ENCODE data around the gene RPL13A. TPM values are rescaled to one million over a fixed set of nuclear protein-coding genes. Genes with fewer than 3 reads are reported as not detected.
"Not testable (repeated sequence)": the region's sequence is repeated elsewhere in the genome, so short reads cannot be mapped to it uniquely, and the experiment has no call there.

The RPL13A gene
- total and polyA plus RNA-seq, 9 donors, result 4,396 to 5,773 (median 4,847) TPM

DNA sequence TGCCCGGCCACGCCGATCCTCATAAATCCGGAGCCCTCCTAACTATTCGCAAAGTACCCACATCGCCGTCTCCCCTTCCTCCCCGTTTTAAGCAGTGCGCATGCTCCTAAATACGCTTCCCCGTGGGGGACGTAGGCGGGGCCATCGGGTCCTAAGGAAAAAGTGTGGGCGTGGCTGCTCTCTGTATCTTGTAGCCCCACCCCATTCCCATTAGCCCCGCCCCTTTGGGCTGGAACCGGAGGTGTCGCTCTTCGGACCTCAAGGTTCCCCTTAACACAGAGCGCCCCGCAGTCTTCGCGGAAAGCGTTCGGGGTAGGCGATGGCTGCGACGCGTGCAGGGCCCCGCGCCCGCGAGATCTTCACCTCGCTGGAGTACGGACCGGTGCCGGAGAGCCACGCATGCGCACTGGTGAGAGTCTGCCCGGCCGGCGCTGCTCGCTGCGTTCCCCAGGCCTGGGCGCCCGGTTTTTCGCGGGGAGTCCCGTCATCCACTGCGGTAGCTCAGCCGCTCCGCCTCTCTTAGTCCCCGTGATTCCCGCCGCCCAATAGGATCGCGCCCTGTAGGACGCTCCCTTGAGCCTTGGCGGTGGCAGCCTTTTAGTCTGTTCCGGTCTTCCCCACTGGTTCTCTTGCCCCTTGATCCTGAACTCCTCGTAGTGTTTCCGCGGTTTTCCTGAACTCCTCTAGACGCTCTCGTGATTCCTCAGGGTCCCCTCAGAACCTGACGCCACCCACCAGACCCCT is 34.2 kb upstream of the RPL13A start, which contains the start of gene ALDH16A1:
TSS of gene ALDH16A1 (plus strand) at position 213 of the 744 bp plus-strand sequence. CDS start at position 320, 107 bp downstream.
- 0% methylated on average over 63 of the region's 66 CpGs for WGBS (ENCODE audit: insufficient coverage)
- Histone ChIP-seq H3K4me3 (ENCODE audit: low read length) (peak within 1 kb of the TSS; percentile 74), H3K36me3 (ENCODE audit: control insufficient read depth, insufficient read depth, low read length) (peaks cover 21% of the 10 kb centered on the region), H3K27me3 (ENCODE audit: control insufficient read depth, insufficient read depth, low read length) (no peaks in the 10 kb centered on the region), H3K9me3 (replicated peaks; ENCODE audit: control insufficient read depth, low read depth, low read length) (no peaks in the 10 kb centered on the region), H3K27ac (ENCODE audit: low read length) (peak within 1 kb of the TSS; percentile 98), H3K4me1 (ENCODE audit: control insufficient read depth, insufficient read depth, low read length) (peaks cover 38% of the 10 kb centered on the region)
- DNase-seq, result peak; percentile 99

- 64% methylated on average over 5 of the region's 10 CpGs for WGBS (ENCODE audit: insufficient coverage)
- no peaks in the 10 kb centered on the region for H3K9me3 ChIP-seq (replicated peaks; ENCODE audit: control insufficient read depth, low read depth, low read length)
- no peaks in the 10 kb centered on the region for H3K27me3 ChIP-seq (ENCODE audit: control insufficient read depth, insufficient read depth, low read length)
- H3K27ac ChIP-seq (ENCODE audit: low read length), result peak overlapping the region; percentile 98
- H3K4me1 ChIP-seq (ENCODE audit: control insufficient read depth, insufficient read depth, low read length), result peaks cover 32% of the 10 kb centered on the region
- peaks cover 15% of the 10 kb centered on the region for H3K36me3 ChIP-seq (ENCODE audit: control insufficient read depth, insufficient read depth, low read length)
- DNase-seq, result no peak
- H3K4me3 ChIP-seq (ENCODE audit: low read length), result peak overlapping the region; percentile 74
Measured at GRCh38 chr19:49453757-49454240, 33.6 kb upstream of the RPL13A start.

DNA sequence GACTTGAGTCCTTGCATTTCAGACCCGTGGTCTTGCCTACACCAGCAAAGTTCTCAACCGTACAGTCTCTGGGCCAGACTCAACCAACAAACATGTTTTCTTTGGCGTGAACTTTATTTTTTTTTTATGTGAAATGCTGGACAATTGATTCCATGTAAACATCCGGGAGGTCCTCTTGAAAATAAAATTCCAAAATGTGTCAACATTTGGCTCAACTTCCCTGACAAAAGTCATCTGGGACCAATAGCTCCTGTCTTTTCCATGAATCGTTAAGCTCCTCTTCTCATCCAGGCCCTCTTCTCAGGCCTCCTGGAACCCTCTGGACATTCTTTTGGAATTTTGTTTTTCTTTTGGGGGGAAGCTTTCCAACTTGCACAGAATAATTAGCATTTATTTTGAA is 31.6 kb upstream of the RPL13A start:
- Histone ChIP-seq H3K36me3 (ENCODE audit: control insufficient read depth, insufficient read depth, low read length) (peaks cover 16% of the 10 kb centered on the region), H3K4me3 (ENCODE audit: low read length) (no peak overlapping the region), H3K4me1 (ENCODE audit: control insufficient read depth, insufficient read depth, low read length) (peaks cover 27% of the 10 kb centered on the region), H3K27ac (ENCODE audit: low read length) (peak overlapping the region; percentile 88), H3K27me3 (ENCODE audit: control insufficient read depth, insufficient read depth, low read length) (no peaks in the 10 kb centered on the region), H3K9me3 (replicated peaks; ENCODE audit: control insufficient read depth, low read depth, low read length) (no peaks in the 10 kb centered on the region)
- 0% methylated on average over 1 of the region's 5 CpGs for WGBS (ENCODE audit: insufficient coverage)
- peak; percentile 96 for DNase-seq

GRCh38 chr19:49456326-49456725 is 31.1 kb upstream of the RPL13A start:
- Histone ChIP-seq H3K36me3 (ENCODE audit: control insufficient read depth, insufficient read depth, low read length) (peaks cover 17% of the 10 kb centered on the region), H3K9me3 (replicated peaks; ENCODE audit: control insufficient read depth, low read depth, low read length) (no peaks in the 10 kb centered on the region), H3K4me1 (ENCODE audit: control insufficient read depth, insufficient read depth, low read length) (peaks cover 27% of the 10 kb centered on the region), H3K27me3 (ENCODE audit: control insufficient read depth, insufficient read depth, low read length) (no peaks in the 10 kb centered on the region), H3K27ac (ENCODE audit: low read length) (peak overlapping the region; percentile 88), H3K4me3 (ENCODE audit: low read length) (no peak overlapping the region)
- 49% methylated on average over 3 of the region's 5 CpGs for WGBS (ENCODE audit: insufficient coverage)
- peak; percentile 61 for DNase-seq

GRCh38 chr19:49458567-49458903 is 28.9 kb upstream of the RPL13A start:
- DNase-seq, result no peak

GRCh38 chr19:49459388-49459787 is 28.0 kb upstream of the RPL13A start:
- H3K27me3 ChIP-seq (ENCODE audit: control insufficient read depth, insufficient read depth, low read length), result no peaks in the 10 kb centered on the region
- no peaks in the 10 kb centered on the region for H3K9me3 ChIP-seq (replicated peaks; ENCODE audit: control insufficient read depth, low read depth, low read length)
- H3K4me1 ChIP-seq (ENCODE audit: control insufficient read depth, insufficient read depth, low read length), result peaks cover 14% of the 10 kb centered on the region
- DNase-seq, result no peak
- 81% methylated on average over 9 of the region's 12 CpGs for WGBS (ENCODE audit: insufficient coverage)
- H3K27ac ChIP-seq (ENCODE audit: low read length), result no peak overlapping the region
- H3K4me3 ChIP-seq (ENCODE audit: low read length), result no peak overlapping the region
- peaks cover 27% of the 10 kb centered on the region for H3K36me3 ChIP-seq (ENCODE audit: control insufficient read depth, insufficient read depth, low read length)

More at GRCh38 chr19:49458567-49458903, 28.9 kb upstream of the RPL13A start:
- H3K27me3 ChIP-seq (ENCODE audit: control insufficient read depth, insufficient read depth, low read length), result no peaks in the 10 kb centered on the region
- peaks cover 22% of the 10 kb centered on the region for H3K36me3 ChIP-seq (ENCODE audit: control insufficient read depth, insufficient read depth, low read length)
- peaks cover 22% of the 10 kb centered on the region for H3K4me1 ChIP-seq (ENCODE audit: control insufficient read depth, insufficient read depth, low read length)
- WGBS (ENCODE audit: insufficient coverage), result 86% methylated on average over 2 of the region's 5 CpGs
- H3K4me3 ChIP-seq (ENCODE audit: low read length), result no peak overlapping the region
- no peak overlapping the region for H3K27ac ChIP-seq (ENCODE audit: low read length)
- H3K9me3 ChIP-seq (replicated peaks; ENCODE audit: control insufficient read depth, low read depth, low read length), result no peaks in the 10 kb centered on the region

GRCh38 chr19:49461130-49461529 is 26.3 kb upstream of the RPL13A start:
- not testable (repeated sequence) for H3K27me3 ChIP-seq (ENCODE audit: control insufficient read depth, insufficient read depth, low read length); H3K4me1 ChIP-seq (ENCODE audit: control insufficient read depth, insufficient read depth, low read length); DNase-seq; H3K9me3 ChIP-seq (replicated peaks; ENCODE audit: control insufficient read depth, low read depth, low read length); H3K27ac ChIP-seq (ENCODE audit: low read length); H3K4me3 ChIP-seq (ENCODE audit: low read length)
- WGBS (ENCODE audit: insufficient coverage), result 100% methylated on average over 1 of the region's 1 CpG
- H3K36me3 ChIP-seq (ENCODE audit: control insufficient read depth, insufficient read depth, low read length), result peaks cover 41% of the 10 kb centered on the region

- H3K4me1 ChIP-seq (ENCODE audit: control insufficient read depth, insufficient read depth, low read length), result peaks cover 5% of the 10 kb centered on the region
- no peaks in the 10 kb centered on the region for H3K9me3 ChIP-seq (replicated peaks; ENCODE audit: control insufficient read depth, low read depth, low read length)
- no peaks in the 10 kb centered on the region for H3K27me3 ChIP-seq (ENCODE audit: control insufficient read depth, insufficient read depth, low read length)
- peaks cover 44% of the 10 kb centered on the region for H3K36me3 ChIP-seq (ENCODE audit: control insufficient read depth, insufficient read depth, low read length)
- no peak overlapping the region for H3K27ac ChIP-seq (ENCODE audit: low read length)
- WGBS (ENCODE audit: insufficient coverage), result 97% methylated on average over 31 of the region's 37 CpGs
- DNase-seq, result no peak
- H3K4me3 ChIP-seq (ENCODE audit: low read length), result no peak overlapping the region
Measured at GRCh38 chr19:49461656-49462055, 25.8 kb upstream of the RPL13A start.

GRCh38 chr19:49462492-49462891 is 24.9 kb upstream of the RPL13A start:
- Histone ChIP-seq H3K36me3 (ENCODE audit: control insufficient read depth, insufficient read depth, low read length) (peaks cover 44% of the 10 kb centered on the region), H3K27me3 (ENCODE audit: control insufficient read depth, insufficient read depth, low read length) (no peaks in the 10 kb centered on the region), H3K4me3 (ENCODE audit: low read length) (no peak overlapping the region), H3K9me3 (replicated peaks; ENCODE audit: control insufficient read depth, low read depth, low read length) (no peaks in the 10 kb centered on the region), H3K4me1 (ENCODE audit: control insufficient read depth, insufficient read depth, low read length) (no peaks in the 10 kb centered on the region), H3K27ac (ENCODE audit: low read length) (no peak overlapping the region)
- DNase-seq, result no peak
- WGBS (ENCODE audit: insufficient coverage), result 87% methylated on average over 12 of the region's 12 CpGs

DNA sequence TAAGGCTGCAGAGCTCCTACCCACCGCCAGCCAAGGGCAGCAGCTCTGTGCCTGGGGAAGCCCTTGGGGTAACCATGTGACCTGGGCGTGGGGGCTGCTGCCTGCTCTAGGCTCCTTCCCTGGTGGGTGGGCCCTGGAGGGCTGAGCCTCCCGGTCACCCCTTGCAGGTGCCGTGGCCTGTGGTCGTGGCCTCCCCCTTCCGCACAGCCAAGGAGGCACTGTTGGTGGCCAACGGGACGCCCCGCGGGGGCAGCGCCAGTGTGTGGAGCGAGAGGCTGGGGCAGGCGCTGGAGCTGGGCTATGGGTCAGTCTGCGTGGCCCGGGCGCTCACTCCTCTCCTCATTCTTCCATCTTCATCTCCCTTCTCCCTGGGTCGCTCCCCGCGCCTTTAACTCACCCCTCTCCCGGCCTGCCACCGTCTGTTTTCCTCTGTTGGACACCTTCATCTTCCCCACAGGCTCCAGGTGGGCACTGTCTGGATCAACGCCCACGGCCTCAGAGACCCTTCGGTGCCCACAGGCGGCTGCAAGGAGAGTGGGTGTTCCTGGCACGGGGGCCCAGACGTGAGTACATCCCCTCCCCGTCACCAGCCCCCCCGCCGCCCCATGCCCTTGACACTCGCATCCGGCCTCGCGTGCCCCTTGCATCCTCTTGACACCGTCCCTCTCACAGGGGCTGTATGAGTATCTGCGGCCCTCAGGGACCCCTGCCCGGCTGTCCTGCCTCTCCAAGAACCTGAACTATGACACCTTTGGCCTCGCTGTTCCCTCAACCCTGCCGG is 23.3 kb upstream of the RPL13A start:
- Histone ChIP-seq H3K4me3 (ENCODE audit: low read length) (no peak overlapping the region), H3K27ac (ENCODE audit: low read length) (no peak overlapping the region), H3K36me3 (ENCODE audit: control insufficient read depth, insufficient read depth, low read length) (peaks cover 45% of the 10 kb centered on the region), H3K4me1 (ENCODE audit: control insufficient read depth, insufficient read depth, low read length) (peaks cover 11% of the 10 kb centered on the region), H3K27me3 (ENCODE audit: control insufficient read depth, insufficient read depth, low read length) (no peaks in the 10 kb centered on the region), H3K9me3 (replicated peaks; ENCODE audit: control insufficient read depth, low read depth, low read length) (no peaks in the 10 kb centered on the region)
- DNase-seq, result no peak
- 91% methylated on average over 30 of the region's 39 CpGs for WGBS (ENCODE audit: insufficient coverage)
